Inflammatory macrophage treated with lipopolysaccharide for 4 hours (primary cell): Measurements from ENCODE around the gene PPFIBP2.

Experiments used
- DNase-seq: peaks from one replicate; pipeline ENCODE4 v3.0.0-alpha.2; 2020

The PPFIBP2 gene

DNA sequence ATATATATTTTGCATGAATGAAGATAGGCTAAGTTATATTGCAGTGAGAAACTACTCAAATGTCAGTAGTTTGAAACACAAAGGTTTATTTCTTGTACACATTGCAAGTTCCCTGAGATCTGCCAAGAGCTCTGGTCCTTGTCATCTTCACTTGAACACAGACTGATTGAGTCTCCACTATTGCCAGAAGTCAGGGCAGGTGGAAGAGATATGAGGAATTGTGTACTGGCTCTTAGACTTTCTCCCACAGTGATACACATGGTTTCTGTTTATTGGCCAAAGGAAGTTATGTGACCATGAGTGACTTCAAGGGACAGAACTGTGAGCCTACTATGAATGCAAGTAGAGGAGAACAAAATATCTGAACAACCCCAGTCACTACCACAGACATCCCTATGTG, 44.2 kb downstream of the PPFIBP2 start:
- no peak for DNase-seq

DNA sequence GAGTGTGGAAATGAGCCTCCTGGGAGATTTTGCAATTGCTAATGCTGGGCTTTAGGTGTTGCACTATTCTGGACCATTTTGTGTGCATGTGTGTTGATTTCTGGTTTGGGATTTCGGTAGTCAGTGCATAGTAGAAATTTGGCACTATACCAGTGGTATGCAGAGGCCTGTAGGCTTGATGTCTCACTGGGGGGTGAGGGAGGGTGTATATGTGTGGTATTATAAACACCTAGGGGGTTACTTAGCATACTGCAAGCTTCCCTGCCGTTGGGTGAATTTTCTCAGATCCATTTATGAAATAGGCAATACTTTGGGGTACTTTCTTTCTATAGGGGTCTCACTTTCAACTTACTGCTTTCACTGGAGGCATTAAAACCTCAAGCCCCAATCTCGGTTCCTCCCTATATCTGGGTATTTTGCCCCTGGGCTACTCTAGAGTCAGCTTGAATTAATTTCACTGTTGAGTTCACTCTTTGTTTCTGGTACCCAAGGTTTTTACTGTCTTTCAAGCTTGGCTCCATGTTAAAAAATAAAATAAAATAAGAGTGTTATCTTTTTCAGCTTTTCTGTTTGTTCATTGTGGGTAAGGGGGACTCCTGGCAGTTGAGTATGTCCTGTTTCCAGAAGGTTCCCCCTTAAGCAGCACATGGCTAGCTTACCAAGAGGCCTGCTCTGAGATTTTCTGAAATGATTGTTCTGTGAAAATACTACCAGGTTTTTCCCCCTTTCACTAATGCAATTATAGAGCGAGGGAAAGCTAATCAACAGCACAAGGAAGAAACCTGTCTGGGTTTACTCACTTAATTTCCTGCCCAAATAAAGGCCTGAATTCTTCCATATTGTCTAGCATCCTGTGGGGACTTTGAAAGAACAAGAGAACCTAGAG, 45.8 kb downstream of the PPFIBP2 start:
- DNase-seq: no peak

DNA sequence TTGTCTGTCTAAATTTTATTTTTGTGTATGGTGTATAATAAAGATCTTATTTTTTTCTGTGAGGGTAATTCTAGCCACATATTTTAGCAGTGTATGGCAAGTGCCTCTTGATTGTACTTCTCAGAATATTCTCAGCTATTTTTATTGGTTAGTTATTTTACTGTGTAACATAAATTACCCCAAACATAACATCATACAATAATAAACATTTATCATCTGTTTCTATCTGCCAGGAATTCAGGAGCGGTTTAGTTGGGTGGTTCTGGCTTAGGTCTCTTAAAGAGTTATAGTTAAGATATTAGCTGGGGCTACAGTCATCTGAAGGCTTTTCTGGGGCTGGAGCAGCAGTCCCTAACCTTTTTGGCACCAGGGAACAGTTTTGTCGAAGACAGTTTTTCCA, 47.8 kb downstream of the PPFIBP2 start:
- DNase-seq: no peak

DNA sequence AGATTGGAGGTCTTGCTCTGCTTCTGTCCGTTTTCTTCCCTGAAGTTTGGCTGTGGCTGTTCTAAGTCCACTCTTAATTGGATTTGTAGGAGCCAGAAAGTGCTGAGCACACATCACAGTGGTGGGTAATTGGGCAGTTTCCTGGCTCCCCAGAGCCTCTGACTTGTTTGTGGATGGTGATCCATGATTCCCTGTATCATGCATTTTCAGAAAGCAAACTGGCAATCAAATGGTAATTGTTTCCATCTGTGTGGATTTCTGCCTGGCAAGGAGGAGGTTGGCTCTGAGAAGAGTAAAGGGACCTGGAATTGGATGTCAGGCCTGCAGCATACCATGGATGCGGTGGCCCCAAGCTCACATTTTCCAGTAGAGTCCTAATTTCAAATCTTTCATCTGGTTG, 49.5 kb downstream of the PPFIBP2 start:
- no peak for DNase-seq

DNA sequence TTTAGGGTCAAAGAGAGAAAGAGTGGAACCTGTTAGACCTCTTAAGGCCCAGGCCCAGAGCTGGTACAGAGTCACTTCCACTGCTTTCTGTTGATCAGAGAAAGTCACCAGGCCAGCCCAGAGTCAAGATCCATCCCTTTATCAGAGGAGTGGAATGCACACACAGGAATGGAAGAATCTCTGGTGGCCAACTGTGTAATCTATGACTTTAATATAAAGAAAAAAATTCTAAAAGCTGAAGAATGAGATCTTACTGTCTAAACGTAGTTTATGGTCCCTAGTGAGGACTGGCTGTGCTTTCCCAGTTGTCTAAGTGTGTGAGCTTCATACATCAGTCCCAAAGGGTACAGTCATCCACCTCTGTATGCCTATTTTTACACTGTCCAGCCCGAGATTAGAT, 51.0 kb downstream of the PPFIBP2 start:
- DNase-seq: no peak

DNA sequence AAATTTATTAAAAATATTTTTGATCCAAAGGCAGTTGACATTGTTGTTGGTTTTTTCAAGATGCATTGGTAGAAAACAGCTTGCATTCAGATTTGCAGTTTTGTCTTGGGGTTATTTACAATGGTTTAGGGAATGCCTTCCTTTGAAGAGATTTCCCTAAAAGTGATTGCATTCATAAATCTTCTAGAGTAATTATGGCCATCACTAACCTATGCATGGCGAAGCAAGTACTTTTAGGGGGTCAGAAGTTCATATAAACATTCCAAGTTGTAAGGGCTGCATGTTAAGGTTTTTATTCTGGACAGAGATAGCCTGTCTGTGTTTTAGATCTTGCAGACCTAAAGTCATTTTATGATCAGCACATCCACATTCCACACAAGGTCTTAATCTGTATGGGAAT, 53.5 kb downstream of the PPFIBP2 start:
- DNase-seq: no peak

DNA sequence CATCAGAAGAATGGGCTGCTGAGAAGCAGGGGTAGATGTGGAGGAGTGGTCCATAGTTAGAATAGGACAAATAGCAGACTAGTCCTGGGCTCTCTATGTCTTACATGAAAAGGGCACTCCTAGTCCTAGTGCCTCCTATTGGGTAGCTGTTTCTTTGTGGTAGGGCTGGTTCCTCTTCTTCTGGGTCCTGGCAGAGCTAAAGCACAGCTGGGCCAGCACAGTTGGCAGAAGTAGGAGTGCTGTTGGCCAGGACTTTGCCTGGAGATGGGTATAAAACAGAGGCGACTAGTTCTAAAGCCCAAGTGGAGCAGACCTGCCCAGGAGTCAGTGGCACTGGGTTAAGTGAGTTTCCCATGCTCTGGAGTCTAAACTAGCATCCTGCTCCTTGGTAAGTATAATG, 55.2 kb downstream of the PPFIBP2 start:
- DNase-seq: no peak

DNA sequence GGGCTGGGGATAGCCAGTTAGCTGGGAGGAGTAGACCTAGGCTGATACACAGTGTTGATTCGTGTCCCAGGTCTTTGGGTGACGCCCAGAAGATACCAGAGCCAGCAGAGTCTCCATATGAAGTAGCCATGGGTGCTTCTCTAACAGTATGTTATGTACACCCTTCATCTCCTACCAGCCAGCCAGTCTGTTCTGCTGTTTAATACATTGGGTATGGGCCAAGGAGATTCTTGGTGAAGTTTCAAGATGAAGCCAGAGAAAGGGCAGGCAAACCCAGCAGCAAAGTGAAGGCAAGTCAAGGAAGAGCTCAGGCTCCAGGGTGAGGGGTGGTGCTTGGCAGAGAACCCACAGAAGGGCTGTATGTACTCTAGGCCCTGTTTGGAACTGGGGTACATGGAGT, 56.4 kb downstream of the PPFIBP2 start:
- DNase-seq: no peak

DNA sequence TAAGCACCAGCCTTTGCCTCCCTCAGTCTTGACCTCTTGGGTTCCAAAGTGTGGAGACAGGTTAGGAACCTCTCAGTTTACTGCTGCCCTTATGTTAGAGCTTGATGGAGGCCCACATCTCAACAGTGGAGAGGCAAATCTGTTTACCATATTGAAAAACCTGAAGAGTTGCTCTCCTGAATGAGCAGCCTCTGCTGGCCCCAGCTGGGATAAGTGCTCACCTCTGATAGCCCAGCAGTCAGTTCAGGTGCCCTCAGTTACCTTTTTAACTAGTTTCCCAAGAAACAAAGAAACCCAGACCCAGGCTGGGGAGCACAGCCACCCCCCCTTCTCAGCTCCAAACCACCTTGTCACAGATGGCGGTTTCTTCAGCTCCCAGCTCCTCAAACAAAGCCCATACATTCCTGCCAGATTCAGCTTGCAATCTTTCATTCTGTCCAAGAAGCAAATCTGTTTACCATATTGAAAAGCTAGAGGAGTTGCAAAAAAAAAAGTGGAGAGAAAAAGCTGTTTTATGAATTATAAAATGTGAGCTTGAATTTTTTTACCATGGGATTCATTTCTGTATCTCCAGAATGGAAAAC, 57.2 kb downstream of the PPFIBP2 start:
- DNase-seq: no peak

DNA sequence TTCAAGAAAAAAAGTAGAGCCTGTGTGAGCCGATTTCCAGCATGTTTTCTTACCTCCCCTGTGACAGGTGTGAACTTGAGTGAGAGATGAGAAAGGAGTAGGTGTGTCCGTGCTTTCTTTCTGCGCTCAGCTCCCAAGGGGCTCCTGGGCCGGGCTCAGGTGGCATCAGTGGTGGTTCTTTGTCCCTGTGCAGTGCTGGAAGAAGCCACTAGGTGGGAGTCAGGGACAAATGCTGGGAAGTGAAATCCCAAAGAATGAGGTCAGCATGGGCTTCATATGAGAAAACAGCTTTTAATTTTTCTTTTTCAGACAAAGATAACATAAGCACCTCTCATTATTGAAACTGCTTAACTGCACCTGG, 57.8 kb downstream of the PPFIBP2 start:
- peak; percentile 58 for DNase-seq

DNA sequence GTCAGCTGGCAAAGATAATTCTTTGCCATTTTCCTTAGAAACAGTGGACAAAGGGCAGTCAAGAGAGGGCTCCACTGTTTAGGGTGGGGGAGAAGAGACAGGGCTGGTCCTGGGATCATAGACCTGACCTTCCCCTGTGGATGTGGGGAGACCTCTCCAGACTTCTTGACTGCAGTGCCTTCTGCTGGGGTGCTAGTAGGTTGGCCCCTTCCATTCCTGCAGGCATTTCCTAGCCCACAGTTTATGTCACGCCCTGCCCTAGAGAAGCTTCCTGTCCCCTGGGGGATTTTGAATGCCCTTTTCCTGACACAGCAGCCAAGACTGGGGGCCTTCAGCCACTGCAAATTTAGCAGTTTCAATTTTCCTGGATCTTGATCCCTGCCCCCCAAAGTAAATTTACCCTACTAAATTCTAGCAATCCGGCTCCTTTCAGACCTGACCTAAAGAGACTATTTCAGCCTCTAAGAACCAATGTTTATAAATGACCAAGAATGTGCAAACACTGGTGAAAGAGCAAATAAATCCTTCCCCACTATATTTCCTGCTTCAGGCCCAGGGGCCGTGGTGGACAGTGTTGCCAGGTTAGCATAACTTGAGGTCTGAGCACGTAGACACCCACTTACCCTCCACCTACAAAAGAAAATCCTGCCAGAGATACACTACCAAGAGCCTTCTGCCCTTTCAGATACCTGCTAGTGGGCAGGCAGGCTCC, 58.4 kb downstream of the PPFIBP2 start:
- DNase-seq: no peak

DNA sequence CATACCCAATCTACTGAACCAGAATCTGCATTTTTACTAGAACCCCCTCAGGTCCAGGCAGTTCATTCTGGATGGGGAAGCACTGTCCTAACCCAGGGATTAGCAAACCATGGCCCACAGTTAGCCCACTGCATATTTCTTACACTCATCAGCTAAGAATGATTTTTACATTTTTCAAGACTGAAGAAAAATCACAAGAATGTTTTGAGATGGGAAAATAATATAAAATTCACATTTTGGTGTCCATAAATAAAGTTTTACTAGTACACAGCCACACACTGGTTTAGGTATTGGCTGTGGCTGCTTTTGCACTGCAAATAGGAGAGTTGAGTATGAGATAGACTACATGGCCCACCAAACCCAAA, 59.4 kb downstream of the PPFIBP2 start:
- no peak for DNase-seq

DNA sequence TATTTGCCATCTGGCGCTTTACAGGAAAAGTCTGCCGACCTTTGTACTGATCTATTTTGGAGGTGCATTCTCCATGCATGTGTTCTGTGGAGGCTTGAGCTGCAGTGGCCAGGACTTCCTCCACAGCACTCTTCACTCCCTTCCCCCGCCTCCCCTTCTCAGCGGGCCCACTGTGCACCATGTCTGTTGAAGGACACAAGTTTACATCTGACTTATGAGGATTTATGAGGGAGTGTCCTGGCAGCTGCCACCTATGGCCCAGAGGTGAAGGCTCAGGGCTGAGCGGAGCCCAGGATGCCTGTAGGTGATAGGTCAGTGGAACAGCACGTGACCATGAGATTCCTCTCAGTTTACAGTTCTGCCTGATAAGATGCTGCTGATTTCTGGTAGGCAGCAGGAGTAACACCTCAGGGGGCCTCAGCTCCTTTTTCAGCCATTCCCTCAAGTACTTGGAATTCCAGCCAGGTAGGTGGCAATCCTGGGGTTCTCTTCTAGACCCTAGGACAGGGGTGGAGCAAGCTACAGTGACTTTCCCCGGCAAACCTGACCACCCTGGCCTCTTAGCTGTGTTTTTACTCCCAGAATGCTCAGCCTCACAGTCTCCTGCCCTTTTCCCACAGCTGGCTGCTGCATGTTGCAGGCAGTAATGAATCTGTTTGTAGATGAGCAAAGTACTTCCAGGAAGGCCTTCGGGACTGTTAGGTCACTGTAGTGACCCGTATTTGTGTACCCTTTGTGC, 59.9 kb downstream of the PPFIBP2 start:
- DNase-seq: no peak

DNA sequence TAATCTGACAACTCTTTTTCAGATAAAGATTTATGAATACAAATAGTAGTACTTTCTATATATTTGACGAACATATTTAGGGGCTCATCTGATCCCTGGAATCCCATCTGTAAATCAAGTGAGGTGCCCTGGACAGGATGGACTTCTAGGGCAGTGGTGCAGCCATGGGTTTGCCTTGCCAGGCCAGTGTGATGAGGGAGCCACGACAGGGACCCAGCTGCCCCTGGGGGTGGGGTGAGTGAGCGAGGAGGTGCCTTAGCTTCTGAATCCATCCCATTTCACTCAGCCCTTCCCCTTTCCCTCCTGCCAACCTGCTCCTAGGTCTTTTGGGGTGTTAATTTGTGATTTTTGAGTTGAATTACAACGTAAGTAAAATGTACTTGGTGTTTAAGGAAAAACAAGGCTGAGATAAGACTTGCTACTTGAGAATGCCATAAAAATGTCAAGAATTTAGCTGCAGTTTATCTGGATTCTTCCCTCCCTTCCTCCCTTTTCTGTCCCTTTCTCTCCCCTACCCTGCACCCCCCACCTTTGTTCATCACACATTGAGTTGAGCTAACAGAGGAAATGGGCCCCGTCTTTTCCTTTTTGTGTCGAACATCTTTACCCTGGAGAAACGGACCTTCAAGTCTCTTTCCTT, 60.8 kb downstream of the PPFIBP2 start:
- no peak for DNase-seq

DNA sequence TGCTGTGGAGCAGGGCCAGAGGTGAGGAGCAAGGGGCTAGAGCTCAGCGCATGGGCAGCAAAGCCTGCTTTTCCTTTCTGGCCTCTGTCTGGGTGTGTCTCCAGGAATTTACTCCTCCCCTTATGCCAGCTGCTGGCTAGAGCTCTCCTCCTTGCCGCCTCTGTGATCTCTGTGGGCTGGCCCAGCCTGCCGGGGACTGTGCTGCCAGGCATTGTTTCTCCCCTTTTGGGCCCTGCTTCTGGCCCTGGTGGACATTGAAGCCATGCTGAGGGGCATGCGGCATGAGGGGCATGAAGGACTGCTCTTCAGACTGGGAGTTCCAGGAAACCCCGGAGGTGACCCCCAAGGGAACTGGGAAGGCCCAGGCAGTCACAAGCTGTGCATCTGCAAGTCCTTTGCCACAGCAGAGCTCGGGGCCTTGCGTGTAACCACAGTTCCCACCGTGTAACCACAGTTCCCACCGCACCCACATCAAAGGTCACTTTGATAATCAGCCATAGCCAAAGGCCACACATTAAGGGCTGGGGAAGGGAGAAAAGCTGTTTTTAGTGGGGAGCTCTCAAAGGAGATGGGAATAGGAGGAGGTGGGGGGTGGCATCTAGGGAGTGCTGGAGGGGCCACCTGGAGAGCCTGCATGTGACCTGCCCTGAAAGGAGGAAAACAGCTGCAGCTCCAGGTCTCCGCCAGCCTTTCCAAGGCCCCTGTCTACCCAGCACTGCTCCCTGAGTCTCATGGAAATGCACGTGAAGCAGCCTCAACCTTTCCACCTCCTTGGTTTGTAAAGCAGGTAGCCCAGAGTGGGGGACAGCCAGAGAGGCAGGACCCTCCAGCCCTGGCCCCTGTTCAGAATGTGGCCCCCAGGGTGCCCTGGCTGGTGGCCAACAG, 62.3 kb downstream of the PPFIBP2 start:
- no peak for DNase-seq

DNA sequence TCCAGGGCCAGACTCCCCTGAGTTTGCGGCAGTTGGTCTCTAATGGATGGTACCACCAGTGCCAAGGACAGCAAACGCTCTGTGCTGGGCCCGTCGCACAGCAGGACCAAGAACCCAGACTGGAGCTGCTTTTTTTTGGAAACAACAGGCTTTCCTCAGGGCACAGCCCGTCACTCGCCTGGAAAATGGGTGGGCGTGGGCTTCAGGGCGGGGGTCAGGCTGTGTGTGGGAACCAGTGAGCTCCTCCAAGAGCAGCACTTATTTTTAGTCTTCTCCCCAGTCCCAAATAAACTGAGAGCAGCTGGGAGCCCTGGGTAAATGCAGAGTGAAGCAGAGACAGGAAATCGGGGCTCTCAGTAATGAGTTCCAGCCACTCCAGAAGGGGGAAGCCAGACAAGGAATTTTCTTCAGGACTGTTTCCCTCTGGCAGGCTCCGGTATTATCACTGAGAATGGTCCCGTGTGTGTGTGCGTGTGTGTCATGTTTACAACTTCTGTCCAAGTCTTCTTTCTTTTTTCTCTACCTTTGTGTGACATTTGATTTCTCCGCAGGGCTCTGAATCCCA, 63.0 kb downstream of the PPFIBP2 start:
- DNase-seq: no peak

DNA sequence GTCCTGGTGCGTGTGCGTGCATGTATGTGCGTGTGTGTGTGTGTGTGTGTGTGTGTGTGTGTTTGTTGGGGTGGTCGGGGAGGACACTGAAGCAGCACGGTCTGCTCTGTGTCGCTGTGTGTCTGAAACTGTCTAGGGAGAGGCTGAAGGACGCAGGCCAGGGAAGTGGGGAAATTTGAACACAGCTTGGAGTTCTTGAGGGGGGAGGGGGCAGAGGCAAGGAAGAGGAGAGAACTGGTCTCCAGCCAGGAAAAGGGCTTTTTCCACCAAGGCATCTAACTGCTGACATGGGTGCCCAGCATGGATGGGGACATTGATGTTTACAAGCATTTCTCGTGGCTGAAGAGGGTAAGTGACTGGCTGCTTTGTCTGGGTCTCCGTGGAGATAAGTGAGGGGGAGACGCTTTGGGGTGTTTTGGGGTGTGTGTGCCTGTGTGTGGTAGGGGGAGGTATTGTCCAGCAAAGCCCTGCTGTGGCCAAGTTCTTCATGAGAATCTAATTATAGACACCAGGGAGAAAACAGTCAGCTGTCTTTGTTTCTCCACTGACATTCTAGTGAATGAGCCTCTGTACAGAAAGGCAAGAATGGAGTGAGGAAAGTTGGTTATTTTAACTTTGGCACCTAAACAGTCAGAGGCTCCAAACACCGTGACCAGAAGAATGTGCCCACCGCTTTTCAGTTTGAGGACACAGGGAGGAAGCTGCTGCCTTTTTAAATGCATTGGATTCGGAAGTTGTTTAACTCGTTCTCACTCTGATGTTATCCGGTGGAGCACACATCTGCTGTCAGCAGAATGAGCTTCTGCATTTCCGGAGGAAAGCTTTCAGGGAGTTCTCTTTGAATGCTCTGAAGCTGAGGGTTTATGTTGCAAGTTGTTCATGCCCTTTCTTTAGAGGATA, 63.7 kb downstream of the PPFIBP2 start:
- DNase-seq: peak; percentile 56

DNA sequence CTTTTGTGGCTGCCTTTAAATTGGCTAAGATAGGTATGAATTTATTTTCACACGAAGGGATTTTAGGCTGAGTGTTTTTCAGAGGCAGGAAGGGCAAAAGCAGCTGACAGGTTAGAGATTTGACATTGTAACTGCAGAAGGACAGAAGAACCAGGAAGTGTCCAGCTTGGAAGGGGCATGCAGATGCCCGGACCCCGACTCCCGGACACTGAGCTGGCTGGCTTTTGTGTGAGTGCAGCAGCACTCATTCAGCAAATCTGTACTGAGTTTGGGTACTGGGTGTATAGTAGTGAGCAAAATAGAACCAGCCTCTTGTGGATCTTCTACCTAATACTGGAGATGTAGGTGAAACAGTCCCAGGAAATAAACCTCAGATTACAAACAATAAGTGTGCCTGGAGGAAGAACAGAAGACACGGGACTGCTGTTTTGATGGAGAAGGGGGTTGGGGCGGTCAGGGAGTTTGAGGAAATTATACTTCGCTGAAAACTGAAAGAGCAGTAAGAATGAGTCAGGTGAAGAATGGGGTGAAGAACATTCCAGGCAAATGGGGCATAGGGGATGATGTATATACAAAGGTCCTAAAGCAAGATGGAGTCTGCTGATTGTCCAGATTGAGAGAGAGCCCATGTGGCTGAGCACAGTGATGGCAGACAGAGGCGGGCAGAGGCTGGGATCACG, 64.6 kb downstream of the PPFIBP2 start:
- no peak for DNase-seq

DNA sequence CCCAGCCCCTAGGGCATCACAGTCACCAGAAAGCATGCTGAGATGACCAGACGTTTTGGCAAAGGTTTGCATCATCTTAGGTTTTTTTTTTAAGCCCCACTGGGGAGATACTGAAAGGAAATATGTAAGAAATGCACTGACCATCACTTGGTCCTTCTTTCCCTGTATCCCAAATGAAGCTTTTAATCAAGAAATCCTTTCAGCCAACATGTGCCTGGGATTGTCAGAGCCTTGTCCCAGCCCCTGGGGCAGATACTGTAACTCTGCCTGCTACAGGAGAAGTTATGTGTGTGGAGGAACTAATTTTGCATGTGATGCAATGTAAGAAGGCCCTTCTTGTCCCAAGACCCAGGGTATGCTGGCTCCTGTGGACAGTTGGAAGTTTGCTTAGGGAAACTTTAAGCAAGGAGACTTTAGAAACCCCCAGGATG, 65.6 kb downstream of the PPFIBP2 start:
- peak; percentile 86 for DNase-seq
